GM19035 (cell line): Measurements from ENCODE around the gene TSPEAR.
"Not testable (repeated sequence)": the region's sequence is repeated elsewhere in the genome, so short reads cannot be mapped to it uniquely, and the experiment has no call there.

Experiments
- ATAC-seq: cut with Tn5 transposase; IDR thresholded peaks from one replicate; pipeline ENCODE4 v1.9.1; 2021; ENCODE audit not compliant: unreplicated experiment

The TSPEAR gene

GRCh38 chr21:44592446-44593311, 118.7 kb downstream of the TSPEAR start, which contains the start of gene KRTAP10-6:
Gene KRTAP10-6, minus strand, starts transcription at chr21:44592505. Its CDS starts 21 bp downstream, at chr21:44592484.
- ATAC-seq: no peak

DNA sequence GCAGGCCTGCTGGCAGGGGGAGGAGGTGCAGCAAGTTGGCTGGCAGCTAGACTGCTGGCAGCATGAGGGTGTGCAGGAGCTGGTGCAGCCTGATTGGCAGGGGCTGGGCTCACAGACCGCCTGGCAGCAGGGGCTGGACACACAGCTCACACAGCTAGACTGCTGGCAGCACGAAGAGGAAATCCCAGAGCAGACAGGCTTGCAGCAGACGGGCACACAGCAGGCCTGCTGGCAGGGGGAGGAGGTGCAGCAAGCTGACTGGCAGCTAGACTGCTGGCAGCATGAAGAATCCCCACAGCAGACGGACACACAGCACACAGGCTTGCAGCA, 119.6 kb downstream of the TSPEAR start:
- ATAC-seq: not testable (repeated sequence)

DNA sequence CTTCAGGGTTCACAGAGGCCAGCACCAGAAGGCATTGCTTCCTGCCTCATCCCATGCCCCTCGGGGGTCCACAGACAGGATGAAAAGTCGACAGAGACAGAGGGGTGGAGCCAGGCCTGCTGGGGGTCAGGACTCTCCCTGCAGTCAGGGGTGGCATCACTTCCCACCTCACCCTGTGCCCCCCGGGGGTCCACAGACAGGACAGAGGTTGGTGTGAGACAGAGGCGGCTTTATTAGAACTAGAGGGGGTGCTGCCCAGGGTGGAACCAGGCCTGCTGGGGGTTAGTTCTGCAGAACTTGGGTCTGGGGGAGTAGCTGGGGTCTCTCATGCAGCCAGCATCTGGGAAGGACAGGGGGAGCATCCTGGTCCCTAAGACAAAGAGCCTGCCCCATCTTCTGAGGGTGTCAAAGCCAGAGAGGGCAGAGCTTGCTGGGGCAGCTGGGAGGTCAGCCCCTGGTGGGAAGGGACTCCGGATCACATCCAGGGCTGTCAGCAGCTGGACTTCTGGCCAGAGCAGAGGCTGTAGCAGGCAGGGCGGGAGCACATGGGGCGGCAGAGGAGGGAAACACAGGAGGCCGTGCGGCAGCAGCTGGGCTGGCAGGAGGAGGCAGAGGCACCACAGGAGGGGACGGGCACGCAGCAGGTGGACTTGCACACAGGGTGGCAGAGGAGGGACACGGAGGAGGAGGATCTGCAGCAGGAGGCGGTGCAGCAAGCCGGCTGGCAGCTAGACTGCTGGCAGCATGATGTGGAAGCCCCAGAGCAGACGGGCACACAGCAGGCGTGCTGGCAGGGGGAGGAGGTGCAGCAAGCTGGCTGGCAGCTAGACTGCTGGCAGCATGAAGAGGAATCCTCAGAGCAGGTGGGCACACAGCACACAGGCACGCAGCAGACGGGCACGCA, 120.2 kb downstream of the TSPEAR start:
- not testable (repeated sequence) for ATAC-seq

GRCh38 chr21:44590311-44590721, 121.1 kb downstream of the TSPEAR start:
- no peak for ATAC-seq

GRCh38 chr21:44589586-44590305, 121.6 kb downstream of the TSPEAR start:
- no peak for ATAC-seq

GRCh38 chr21:44589094-44589493, 122.3 kb downstream of the TSPEAR start:
- no peak for ATAC-seq

DNA sequence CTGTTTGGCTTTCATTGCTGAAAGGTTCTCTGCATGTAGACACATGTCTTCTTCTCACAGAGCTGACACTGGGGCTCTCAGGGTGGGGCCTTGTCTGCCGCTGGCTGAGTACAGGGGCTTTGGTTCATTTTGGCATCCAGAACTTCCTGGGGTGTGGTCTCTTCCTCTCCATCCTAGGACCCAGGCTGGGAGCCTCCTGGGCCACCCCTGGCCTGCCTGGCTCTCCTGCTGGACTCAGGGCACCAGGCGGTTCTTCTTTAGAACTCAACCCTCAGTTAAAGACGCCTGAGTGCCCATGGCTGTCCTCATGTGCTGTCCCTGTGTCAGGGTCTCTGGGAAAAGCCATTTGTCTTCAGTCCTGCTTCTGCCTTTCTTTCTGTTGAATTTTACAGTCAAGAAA, 125.5 kb downstream of the TSPEAR start:
- no peak for ATAC-seq

- no peak for ATAC-seq
Observed at GRCh38 chr21:44583800-44584147, 127.6 kb downstream of the TSPEAR start.

DNA sequence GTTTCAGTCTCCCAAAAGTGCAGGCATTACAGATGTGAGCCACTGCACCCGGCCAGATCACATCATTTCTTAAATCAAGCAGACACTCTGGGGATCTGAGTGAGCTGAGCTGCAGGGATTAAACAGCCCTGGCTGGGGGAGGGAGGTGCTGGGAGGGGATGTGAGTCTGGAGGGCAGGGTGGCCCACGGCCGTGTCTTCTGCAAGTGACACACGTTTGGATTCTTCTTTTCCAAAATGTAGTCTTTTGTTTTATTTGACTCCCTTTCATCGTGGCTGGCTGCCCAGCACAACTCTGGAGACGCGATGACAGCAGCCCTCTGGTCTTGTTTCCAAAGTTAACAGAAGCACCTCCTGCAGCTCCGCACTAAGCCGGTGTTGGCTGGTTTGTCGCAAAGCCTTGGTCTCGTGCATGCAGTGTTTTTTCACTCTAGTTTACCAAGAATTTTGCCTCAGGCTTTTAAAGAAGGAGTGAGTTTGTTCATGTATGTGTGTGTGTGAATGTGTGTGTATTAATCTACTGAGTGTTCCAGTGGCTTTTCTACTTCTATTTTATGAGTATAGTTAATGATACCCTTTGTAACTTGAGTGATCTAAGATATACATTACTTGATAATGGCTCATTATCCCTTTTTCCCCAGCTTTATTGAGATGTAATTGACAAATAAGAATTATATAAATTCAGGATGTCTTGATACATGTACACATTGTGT, 128.1 kb downstream of the TSPEAR start:
- ATAC-seq: no peak

DNA sequence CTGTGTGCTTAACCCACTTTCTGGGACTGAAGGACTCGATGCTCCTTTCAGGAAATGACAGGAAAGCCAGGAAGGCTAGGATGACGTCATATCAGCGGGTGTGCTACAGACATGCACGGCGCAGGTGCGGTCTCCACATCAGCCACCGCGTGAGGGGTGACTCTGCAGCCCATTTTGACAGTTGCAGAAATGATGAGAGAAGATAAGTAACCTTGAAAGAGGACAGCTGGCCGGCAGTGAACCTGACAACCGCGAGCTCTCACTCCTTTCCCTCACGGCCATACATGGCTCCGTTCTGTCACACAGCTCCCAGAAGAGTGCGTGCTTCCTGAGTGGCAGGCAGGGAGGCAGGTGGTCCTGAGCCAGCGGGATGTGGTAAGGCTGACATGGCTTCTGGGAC, 129.3 kb downstream of the TSPEAR start:
- ATAC-seq: no peak

DNA sequence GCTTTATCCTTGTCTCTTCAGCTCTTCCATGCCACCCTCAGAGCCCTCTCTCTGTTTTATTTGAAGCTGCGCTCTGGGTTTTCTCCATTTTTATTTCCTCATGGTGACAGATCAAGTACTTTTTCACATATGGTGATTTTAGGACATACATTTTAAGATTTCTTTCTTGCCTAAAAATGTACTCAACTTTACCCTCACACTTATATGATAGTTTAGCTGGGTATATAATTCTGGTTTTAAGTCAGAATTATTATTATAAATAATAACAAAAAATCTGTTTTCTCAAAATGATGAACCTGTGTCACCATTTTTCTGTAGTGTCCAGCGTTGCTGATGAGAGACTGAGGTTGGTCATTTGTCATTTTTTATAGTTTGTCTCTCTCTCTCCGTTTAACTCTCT, 130.2 kb downstream of the TSPEAR start:
- no peak for ATAC-seq

- not testable (repeated sequence) for ATAC-seq
Observed at GRCh38 chr21:44580231-44580821, 131.0 kb downstream of the TSPEAR start, which contains the start of gene KRTAP10-5. Gene KRTAP10-5, minus strand, starts transcription at chr21:44580604. Its CDS starts 26 bp downstream, at chr21:44580578.

DNA sequence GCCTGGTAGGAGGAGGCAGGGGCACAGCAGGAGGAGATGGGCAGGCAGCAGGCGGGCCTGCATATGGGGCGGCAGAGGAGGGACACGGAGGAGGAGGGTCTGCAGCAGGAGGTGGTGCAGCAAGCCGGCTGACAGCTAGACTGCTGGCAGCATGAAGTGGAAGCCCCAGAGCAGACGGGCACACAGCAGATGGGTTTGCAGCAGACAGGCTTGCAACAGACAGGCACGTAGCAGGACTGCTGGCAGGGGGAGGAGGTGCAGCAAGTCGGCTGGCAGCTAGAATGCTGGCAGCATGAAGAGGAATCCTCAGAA, 131.6 kb downstream of the TSPEAR start:
- no peak for ATAC-seq

DNA sequence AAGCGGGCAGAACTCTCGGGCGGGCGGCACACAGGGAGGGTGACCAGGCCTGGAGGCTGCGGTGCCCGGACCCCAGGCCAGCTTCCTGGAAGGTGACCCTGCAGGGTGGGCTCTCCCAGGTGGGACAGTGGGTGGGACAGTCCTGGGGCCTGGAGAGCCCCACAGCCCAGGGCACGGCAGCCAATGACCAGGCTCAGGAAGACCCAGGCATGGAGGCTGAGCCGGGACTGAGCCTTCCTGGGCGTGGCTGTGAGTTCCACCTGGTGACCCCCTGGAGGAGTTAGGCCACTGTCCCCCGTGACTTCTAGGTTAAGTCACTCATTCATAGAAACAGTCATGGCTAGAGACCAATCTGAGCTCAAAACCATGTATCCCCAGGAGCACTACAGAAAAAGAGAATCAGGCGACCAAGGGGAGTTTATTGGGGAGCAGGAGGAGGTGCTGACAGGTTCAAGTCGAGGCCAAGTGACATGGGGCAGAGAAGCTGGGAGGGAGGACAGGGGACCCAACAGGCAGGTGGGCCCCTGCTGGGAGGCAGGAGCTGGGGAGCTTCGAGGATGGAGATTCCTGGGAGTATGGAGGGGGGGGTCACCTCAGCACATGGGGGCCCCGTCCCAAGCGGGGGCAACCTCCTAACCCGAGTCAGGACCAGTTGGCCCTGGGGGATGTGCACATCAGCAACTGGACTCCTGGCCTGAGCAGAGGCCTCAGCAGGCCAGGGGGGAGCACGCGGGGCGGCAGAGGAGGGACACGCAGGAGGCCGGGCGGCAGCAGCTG, 132.1 kb downstream of the TSPEAR start:
- ATAC-seq: no peak

- no peak for ATAC-seq
Observed at GRCh38 chr21:44578371-44579055, 132.9 kb downstream of the TSPEAR start.

GRCh38 chr21:44576025-44576420, 135.3 kb downstream of the TSPEAR start:
- ATAC-seq: no peak

DNA sequence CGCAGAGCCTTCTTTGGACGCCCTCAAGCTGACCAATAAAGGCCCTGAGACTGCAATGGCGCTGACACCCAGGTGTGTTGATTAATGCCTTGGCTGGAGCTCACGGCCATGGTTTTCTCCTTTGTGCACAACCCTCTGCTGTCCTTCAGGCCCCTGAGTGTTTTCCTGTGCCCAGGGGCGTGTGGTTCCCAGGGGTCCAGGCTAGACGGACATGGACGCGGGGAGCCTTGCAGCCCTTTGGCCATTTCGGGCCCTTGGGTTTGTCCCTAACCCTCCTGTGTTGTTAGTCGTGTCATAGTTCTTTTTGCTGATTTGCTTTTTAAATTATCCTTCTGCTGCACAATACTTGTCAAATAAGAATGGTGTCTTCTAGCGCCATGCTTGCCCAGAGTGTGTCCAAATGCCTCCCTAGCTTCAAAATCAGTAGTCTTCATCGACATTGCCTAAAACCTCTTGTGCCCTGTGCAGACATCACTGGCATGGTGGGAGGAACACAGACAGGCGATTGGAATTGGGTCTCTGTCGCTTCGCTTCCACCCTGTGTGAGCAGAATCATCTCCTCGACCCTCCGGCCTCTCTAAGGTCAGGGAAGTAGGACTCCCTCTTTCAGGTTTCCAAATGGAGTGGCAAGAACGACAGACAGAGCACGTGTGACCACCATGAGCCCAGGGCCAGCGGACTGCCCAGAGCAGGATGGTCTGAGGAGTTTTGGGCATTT, 135.9 kb downstream of the TSPEAR start:
- ATAC-seq: no peak
